SHP77 treated with DMSO at 0.1 percent for 48 hours (cell line): Measurements from ENCODE around the gene TRABD2B.

Experiments
- DNase-seq: peaks from one replicate; lab custom pipeline; 2025; lab: John Stamatoyannopoulos, UW

Gene TRABD2B

DNA sequence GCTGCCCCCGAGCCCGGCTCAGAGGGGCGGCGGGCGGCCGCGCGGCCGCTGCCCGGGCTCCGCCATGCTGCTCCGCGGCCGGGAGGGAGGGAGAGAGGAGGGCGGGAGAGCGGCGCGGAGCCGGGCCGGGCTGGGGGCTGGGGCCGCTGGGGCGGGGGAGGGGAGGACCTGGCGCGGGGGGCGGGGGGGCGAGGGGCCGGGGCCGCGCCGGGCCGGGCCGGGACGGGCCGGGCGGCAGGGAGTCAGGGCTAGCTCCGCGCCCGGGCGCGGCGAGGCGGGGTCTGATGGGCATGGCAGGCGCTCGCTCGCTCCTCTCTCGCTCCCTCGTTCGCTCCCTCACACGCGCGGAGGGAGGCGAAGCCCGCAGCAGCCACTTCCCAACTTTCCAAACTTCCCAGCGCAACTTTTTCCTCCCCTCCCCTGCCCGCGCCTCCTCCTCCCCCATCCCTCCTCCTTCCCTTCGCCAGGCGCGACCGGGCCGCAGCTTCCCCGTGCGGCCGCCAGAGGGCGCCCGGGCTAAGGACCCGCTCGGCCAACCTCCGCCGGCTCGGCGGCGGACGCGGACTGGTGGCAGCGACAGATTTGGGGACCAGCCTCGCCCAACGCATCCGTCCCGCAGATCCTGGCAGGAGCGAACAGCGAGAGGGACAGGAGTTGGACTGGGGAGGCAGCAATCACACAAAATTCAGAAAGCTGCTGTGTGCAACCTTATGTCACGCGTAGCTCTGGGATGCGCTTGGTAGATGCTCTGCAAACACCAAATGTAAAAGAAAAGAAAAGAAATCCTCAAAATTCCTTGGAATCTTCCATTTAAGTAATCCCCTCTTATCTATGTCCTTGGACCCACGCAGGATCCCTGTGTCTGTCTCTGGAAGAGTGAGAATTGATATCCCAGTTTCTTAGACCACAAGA, at the start of gene TRABD2B:
TRABD2B (minus strand) TSS at position 97 of the 912 bp plus-strand sequence.
- DNase-seq: peak; percentile 1

DNA sequence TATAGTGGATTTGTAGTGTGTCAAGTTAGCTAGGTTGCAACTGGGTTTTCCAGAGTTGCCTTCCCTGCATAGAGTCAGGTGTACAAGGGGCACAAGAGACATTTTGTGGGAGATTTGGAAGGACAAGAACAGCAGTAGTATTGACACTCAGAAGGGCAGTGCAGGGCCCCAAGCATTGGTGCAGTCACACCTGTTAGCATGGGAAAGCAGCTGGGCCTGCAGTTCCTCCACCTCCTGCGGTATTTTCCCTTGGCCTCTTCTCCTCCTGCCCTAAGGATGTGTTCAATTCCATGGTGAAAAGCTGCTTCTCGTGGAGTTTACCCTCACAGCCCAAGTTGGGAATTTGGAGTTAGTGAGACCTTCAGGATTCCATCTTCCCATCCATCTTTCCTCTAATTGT, 47.1 kb upstream of the TRABD2B start:
- no peak for DNase-seq

DNA sequence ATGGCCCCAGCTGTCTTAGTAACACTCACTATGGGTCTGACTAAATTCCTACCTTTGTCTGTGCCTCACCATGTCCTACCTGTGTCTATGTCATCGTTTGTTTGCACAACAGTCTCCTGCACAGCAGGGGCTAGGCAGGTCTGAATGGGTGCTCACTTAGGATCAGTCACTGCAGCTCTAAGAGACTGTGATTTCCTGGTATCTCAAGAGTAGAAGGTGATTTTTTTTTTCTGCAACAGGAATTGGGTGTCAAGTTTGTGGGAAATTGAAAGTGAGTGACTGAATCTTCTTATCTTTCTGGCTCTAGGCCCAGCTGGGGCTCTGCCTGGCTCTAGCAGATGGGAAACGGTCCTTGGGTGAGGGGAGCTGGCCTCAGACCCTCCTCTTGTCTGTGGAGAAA, 46.4 kb upstream of the TRABD2B start:
- DNase-seq: no peak

DNA sequence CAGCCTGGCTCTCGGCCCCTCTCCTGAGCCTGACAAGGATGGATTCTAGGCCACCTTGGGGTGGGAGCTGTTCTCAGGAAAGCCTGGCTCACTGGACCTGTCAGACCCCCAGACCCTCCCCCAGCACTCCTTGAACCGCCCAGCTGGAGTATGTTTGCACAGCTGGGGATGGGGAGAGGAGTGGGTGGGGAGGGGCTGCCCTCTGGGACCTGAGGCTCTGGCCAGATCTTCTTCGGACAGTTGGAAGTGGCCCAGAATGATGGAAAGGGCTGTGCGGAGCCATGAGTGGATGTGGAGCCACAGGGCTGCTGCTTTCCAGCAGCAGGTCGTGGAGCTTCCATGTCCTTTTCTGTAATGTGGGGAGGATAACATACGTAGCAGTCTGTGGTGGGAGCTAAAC, 43.0 kb upstream of the TRABD2B start:
- no peak for DNase-seq

DNA sequence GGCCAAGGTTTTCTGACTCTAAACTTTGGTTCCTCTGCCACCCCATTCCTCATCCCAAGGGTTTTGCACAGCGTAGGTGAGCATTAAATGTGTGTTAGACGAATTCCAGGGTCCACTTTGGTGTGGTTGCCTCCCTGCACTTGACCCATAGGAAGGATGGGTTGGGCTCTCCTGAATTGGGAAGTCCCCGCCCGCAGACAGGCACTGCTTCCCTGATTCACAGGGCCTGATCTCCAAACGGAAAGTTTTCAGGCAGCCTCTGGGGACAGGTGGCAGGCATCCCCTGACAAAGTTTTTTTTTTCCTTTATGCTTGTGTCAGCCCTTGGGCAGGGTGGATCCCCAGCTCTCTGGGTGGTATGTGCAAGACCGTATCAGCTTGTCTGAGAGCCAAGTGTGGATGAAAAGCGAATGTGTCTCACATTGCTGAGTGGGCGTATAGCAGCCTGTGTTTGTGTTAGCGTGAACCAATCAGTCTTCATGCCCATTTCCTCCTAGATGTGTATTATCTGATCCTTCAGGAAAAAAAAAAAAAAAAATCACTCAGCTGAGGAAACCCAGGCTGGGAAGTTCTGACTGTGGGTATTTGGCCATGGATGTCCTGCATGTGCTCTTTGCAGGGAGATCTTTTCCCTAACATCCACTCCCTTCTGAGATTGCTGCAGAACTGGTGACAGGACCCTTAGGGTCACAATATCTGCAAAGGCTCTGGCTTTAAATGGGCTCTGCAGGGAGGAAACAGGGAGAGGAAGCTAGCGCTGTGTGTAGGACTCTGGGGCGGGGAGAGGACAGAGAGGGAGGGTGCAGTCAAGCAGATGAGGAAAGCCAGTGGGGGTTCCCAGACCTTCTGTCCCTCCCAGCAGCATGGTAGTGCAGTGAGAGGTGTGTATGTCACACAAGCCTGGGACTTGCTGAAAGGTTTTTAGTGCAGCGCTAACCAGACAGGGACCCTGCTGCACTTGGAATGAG, 42.2 kb upstream of the TRABD2B start:
- DNase-seq: no peak

DNA sequence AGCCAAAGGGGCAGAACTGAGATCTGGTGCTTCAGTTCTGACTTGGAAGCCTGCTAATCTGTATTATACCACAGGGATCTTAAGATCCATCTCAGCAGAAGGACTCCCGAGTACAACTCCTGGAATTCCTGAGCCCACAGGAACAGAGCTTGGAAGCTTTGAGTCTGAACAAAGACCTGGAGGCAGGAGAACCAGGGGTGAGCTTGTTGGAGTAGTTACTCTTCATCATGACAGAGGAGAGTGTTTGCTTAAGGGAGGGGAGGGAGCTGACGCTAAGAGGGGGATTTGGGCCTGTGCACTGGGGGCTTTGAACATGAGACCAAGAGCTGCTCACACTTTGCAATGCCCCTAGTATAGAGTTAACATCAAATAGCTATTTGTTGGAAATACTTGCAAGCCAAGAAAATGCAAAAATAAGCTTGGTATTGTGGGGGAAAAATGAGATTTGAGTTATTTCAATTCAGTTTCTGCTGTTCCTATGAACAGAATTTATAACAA, 41.1 kb upstream of the TRABD2B start:
- no peak for DNase-seq

DNA sequence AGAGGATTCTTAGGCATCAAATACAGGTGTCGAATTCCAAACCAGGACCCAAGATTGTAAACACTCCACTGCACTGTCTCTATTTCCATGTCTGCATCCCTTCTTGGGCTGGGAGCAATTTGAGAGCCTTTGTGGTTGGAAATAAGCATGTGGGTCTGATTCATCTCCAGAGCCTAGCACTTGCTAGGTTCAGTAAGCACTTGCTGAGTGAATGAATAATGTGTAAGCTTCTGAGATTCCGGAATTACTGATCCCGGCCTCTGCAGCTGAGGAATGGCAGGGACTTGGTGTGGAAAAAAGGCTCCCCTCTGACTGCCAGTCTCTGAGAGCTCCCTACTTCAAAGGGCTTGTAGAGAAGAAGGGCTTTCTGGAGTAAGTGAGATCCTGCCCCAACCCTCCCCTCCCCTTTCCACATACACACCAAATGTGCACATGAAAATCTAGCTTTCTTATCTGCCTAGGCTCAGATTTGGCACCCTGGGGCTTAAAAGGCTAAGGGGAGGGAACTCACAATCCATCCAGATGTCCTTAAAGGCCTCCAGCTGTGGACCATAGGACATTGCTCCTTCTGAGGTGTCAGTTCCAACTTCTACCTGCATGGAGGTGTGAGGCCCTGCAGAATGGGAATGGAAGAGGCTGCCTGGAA, 39.6 kb upstream of the TRABD2B start:
- no peak for DNase-seq

DNA sequence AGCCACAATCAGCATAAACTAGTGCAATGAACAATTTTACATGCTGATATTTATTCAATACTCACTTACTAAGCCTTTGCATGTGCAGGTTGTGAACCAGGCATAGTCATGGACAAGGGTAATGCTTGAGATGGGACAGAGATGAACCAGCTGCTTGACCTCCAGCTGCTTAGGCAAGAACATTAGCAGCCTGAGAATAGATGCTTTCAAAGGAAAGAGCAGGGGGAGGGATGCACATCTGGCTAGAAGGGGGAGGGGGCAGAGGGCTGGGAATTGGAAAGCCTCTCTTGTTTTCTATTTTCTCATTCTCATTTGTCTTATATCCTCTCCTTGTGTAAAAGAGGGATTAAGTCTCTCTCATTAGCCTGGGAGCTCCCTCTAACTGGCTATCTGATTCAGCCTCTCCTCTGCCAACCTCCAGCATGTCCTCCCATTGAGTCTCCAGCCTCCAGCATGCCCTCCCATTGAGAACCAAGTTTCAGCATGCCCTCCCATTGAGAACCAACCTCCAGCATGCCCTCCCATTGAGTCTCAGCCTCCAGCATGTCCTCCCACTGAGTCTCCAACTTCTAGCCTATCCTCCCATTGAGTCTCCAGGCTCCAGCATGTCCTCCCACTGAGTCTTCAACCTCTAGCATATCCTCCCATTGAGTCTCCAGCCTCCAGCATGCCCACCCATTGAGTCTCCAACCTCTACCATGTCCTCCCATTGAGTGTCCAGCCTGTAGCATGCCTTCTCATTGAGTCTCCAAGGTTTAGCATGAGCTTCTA, 38.4 kb upstream of the TRABD2B start:
- no peak for DNase-seq

DNA sequence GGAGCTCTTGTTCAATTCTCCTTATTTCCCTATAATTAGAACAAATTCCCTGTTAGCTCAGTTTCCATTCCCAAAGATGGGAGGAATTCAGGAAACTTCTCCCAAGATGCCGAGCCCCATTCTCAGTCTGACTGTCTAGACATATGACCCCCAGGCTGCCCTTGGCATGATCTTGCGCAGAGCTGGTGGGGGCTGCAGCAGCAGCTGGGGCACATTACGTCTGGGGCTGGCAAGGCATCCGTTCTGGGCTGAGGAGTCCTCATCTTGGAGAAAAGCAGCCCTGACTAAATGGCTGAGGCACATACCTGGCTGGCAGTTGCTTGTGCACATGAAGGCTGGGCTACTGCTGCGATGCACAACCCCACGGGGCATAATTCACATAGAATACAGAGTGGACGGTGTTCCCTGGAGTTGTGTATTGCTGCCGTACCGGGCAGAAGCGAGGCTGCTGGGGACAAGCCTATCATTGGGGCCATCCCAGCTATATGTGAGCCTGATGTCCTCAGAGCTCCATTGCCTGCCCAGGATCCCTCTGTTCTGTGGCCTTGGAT, 36.4 kb upstream of the TRABD2B start:
- no peak for DNase-seq

DNA sequence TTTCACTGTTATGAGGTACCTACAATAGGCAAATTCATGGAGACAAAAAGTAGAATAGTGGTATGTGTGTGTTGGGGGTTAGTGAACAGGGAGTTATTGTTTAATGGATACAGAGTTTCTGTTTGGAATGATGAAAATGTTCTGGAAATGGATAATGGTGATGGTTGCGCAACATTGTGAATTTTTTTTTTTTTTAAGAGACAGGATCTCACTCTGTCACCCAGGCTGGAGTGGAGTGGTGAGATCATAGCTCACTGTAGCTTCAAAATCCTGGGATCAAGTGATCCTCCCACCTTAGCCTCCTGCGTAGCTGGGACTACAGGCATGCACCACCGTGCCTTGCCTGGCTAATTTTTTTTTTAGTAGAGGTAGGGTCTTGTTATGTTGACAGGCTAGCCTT, 34.5 kb upstream of the TRABD2B start:
- no peak for DNase-seq

DNA sequence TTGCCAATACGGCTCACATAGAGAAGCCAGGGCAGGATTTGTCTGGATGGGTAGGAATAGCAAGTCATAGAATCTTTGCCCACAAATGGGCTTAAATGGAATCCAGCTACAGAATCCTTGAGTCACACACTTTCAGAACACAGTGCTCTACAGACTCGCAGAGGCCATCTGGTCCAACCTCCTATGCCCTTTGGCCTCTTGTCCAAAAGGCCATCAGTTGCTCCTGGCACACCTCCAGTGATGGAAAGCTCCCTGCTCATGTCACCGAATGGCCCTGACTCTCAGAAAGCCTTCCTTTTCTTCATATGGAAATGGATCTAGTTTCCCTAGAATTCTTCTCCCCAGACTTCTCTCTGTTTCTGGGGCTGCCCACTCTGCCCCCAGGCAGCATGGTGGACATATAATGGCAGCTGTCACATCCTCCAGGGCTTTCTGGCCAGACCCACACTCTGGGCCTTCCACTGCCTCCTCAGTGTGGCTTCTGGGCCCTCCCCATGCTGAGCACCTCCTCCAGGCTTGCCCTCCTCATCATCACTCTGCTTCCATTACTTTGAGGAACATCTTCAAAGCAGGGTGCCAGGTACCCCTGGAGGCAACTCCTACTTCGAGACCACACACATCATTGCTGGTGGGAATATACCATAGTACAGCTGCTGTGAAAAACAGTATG, 33.6 kb upstream of the TRABD2B start:
- DNase-seq: no peak

DNA sequence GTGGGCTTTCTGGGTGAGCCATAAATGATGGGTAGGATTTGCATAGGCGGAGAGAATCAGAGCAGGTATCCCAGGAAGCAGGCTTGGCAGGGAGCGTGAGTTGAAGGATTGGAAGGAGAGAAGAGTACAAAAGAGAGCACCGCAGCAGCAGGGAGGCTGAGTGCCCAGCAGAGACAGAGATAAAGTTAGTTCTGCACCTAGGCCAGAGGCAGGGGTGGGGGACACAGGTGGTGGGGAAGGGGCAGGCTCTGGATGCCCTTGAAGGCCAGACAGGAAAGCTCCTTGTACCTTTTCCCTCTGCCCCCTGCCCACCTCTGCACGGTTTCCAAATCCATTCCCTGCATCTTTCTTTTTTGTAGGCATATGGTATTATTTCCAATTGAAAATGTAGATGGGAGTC, 33.0 kb upstream of the TRABD2B start:
- DNase-seq: no peak

DNA sequence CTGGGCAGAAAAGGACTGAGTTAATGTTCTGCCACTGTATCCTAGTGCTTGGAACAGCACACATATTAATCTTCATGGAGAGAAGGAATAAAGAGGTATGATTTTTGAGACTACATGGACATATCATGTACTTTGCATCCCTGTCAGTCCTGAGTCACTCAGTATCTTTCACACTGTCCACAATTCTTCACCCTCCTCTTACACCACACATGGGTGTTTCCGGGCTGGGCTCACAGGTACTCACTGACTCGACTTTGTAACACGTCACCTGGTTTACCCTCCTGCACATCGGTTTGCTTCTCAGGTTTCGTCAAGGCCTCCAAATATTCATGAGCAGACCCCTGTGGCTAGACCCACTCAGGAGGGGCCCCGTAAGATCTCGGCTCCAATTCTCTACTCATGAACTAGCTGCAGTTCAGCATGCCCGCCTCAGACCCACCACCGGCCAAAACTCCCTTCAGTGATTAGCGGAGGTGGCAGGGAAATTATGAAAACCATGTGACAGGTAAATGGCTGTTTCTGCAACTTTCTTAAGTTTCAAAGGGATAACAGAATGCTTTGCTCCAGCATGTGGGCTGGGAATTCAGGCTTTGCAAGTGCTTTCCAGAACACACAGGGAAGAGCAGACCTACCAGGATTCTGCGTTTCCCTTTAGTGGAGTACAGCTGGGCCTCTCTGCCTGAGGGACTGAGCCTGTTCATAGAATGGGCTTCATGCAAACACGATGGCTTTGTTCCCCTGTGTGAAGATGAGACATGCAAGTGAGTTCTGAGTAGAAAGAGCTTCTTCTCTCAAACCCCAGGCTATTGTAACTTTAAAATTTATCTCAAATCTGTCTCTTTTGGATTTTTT, 31.3 kb upstream of the TRABD2B start:
- DNase-seq: no peak

DNA sequence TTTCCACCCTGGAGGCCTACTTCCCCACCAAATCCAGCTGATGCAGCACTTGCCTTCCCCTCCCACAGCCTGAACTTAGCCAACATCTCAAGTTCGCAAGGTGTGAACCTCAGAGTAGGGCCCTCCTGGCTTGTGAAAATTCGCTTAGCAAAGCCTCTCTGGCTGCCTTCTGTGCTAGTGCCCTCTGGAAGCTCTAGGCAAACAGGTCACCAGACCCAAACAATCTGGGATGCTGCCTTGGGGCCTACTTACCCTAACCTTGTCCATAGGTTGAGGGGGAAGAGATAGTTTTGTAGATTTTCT, 30.3 kb upstream of the TRABD2B start:
- no peak for DNase-seq

DNA sequence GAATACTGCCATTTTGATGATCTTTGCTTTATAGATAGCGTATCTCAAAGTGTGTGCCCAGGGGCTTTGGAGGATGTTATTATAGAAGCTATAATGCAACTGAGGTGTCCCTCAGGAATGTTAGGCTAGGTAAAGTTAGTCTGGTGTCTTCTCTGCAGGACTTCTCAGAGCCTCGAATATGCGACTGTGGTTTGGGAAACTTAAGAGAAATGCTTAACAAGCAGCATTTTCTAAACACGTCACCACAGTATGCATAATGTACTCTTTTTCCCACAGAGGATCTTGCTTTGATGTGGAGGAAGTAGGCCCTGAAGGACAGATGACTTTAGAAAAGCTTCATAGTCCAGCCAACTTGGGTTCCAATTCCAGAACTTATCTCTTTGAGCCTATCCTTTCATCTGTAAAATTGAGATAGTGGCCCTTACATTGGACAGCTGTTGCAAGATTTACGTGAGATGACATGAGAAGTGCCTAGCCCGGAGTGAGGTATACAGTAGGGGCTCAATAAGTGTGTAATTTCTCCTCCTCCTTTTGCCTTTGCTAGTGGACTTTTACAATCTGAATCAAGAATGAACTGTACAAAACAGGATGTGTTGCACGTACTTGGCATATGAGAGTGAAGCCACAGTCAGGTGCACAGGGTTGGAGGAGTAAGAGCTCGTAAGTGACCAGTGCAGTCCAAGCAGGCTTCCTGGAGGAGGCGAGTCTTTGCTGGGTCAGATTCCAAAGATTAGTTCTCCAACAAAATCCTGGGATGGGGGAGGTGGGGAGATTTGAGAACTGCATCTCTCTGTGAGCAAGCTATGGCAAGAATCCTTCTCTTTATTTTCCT, 29.7 kb upstream of the TRABD2B start:
- no peak for DNase-seq

DNA sequence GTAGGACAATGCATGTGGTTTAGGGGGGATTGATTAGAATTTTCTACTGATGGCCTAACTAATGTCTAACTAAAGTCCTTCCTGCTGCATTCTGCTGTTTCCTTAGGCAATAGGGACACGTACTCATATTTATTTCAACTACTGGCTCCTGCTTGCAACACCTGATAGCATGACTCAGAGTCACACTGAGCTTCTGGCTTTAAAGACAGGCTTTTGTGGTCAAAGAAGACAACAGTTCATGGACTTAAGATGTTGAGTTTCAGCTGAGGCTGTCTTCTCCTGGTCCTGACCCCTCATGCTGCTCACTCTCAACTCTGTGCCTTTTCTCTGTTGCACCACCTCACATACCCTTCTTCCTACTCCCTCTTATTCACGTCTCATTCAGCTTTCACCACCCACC, 29.1 kb upstream of the TRABD2B start:
- no peak for DNase-seq

DNA sequence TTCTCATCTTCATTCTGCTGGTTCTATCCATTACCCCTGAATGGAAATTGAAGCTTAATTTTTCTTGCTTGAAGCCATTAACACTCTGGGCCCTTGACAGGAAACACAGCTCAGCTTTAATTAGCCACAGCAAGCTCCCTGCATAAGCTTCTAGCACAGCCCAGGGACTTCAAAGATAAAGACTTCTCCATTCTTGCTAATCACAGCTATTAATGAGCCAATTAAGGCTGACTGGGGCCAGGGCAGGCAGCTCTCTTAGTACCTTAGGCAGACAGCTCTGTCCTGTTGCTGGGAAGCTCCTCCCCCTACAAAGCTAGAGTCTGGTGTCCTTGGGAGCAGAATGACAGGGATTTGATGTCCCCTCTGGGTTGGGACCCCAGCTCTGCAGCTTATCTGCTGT, 27.9 kb upstream of the TRABD2B start:
- DNase-seq: no peak

DNA sequence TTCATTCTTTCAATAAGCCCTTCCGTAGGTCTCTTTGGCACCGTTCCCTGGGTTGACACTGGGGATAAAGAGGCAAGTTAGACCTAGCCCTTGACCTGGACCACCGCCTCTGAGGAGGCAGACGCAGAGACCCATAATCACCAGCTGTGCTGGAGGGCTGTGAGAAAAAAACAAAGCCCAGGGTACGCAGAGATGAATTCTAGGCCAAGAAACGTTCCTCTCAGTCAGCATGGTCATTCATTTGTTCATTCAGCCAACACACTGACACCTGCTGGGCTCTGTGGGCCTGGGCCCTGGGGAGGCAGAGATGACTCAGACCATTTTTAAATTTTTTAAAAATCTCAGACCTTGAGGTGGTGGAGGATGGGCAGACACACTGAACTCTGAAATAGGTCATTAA, 26.3 kb upstream of the TRABD2B start:
- DNase-seq: no peak

DNA sequence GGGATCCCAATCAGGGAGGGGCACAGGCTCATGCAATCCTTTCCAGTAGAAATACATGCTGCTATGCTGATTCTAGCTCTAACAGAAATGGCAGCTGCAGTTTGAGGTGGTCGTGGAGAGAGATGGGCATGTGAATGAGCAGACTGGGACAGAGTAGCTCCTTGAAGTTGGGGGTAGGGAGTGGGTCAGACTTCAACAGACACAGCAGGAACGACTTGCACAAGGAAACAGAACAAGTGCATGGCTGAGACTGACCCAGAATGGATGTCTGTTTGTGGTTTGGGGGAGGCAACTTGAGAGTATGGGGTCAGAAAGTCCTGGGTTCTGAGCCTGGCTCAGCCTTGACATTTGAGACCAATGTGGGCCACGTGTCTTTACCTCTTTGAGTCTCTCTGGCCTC, 25.1 kb upstream of the TRABD2B start:
- DNase-seq: no peak
